HG02943 (cell line): Measurements from ENCODE around the gene EFNA5.

Experiments used
- ATAC-seq: cut with Tn5 transposase; IDR thresholded peaks from one replicate; pipeline ENCODE4 v1.9.1; 2021; ENCODE audit warnings: mild to moderate bottlenecking, low read depth, moderate library complexity; ENCODE audit not compliant: unreplicated experiment

Gene EFNA5

DNA sequence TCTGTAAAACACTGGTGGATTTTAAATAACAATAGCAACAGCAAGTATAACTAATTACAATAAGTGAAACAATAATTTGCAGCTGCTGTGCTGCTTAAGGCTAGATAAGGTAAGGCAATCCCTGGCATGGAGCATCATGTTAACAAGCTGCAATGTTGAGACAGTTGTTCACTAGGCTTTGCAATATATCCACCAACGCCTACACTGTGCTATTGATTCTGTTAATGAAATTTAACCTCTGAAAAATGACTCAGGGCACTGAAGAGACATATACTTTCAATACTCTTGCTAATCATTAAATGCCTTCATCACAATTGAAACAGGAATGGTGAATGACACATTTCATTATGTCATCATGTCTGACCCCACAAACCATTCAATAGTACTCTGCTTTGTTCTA, 255.0 kb downstream of the EFNA5 start:
- no peak for ATAC-seq

DNA sequence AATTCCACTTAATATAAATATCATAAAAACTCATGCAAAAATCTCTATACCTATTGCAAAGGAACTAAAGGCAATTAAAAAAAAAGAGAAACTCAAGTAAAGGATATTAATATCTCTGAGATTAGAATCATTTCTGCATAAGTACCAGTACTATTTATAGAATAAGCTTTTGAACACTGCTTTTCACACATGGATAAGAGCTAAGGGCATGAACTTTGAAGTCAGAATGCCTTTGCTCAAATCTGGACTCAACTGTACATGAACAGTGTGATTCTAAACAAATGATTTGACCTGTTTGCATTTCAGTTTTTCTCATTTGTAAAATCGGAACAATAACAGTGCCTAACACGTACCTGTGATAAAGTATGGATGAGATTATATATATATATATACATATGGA, 255.9 kb downstream of the EFNA5 start:
- ATAC-seq: no peak

DNA sequence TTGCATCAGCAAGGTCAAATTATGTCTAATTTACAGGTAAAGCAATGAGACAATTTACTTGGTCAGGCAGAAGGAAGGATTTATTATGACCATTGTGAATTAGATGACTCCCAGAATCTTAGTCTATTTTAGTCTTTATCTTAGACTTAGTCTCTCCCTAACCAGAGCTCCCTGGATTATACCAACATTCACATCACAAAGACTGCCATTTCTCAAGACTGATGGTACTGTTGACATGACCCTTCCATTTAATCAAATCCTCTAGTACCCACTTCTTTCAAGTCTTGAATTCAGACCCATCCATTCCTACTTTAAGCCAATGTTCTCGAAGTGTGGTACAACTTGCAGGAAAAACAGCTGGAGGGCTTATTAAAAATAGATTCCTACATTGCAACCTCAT, 257.0 kb downstream of the EFNA5 start:
- ATAC-seq: no peak

DNA sequence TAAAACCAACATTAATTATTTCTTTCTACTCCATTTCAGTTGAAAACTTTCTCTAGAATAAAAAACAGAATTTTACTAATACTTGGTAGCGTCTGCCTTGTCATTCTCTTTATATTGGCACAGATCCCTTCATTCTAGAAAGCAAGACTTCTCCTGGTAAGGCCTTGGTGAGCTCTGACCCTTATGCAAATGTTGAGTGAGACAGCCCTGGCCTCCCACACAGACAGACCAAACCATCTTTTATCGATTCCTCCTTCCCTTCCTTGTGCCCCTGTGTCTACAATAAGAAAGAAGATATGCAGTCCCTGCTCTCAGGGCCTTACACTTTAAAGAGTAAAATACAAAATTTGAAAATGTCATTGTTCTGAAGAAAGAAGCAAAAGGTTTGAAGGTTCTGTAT, 262.2 kb downstream of the EFNA5 start:
- no peak for ATAC-seq

DNA sequence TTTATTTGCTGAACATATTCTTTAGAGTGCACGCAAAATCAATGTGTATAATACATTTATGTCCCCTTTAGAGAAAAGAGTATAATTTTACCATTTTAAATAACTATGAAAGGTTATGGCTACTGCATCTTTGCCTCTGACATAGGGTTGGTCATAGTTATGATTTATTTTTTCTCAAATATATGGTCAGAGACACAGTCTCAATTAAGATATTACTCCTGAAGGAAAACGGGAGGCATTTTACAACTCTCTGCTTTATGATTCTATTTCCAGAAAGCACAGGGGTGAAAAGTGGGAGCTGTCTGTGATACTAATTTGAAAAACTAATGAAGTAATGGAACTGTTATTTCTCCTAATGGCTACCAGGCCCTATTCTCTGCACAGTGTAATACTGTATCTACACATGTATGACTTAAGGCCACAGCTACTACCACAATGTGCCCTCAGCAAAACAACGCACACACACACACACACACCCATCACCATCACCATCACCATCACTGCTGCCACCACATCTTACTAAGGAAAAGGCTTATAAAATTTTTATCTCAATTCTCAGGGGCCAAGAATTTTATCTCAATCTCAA, 262.9 kb downstream of the EFNA5 start:
- no peak for ATAC-seq

DNA sequence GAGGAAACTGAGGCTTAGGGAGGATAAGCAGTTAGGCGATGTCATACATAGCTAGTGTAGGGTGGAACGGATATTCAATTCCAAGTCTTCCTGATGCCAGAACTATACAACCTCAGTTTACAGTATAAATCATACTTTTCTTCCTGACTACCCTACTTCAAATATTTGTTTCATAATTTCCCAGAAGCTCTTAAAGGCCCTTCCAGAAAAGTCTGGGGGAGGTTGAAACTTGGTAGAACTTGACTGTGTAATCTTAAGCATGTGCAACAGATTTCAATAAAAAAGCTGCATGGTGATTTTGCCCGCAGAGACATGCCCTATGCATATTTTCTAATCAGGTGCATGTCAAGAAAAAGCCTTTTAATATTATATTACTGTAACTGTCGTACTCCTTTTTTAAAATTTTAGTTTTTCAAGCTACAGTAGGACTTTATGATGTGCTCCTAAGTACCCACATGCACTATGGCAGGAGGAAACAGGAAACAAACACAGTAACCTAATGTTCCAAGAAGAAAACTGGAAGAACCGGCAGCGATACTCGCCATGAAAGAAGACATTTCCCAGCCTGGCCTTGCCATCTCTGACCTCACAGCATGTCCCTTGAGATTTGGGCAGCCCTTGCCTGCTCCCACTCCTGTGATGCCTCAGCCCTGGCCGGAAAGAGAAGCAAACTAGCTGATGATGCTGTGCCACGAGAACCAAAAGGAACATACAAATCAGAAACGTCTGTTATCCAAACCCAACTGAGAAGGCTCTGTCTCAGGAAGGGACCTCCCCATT, 266.0 kb downstream of the EFNA5 start:
- ATAC-seq: no peak

DNA sequence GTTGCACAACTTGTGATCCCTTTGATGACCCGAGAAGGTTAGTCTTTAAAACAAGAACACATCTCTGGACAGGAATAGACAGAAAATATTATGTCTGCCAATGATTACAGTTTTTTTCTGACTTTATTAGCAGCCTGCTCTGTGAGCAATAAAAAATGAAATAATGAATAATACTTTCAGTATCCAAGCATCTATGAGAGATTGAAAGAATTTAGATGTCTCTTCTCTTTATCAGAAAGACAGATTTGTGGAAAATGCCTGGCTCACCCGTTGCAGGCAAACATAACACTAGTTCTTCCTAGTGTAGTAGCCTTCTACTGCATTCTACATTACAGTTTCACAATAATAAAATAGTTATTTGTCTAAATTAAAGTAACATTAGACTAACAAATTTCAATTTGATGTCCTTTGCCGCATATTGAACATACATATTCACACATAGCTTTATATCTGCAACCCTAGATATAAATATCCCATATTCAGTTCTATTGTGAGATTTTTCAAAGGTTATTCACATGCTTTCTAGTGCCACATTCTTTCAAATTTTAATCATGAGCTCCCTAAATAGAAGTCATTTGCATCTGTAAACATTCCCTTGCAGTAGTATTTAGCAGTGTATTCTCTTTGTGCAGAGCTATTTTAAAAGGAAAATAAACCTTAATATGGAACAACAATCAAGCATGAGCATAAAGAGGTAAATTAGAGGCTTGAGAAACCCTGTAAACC, 267.3 kb downstream of the EFNA5 start:
- no peak for ATAC-seq

DNA sequence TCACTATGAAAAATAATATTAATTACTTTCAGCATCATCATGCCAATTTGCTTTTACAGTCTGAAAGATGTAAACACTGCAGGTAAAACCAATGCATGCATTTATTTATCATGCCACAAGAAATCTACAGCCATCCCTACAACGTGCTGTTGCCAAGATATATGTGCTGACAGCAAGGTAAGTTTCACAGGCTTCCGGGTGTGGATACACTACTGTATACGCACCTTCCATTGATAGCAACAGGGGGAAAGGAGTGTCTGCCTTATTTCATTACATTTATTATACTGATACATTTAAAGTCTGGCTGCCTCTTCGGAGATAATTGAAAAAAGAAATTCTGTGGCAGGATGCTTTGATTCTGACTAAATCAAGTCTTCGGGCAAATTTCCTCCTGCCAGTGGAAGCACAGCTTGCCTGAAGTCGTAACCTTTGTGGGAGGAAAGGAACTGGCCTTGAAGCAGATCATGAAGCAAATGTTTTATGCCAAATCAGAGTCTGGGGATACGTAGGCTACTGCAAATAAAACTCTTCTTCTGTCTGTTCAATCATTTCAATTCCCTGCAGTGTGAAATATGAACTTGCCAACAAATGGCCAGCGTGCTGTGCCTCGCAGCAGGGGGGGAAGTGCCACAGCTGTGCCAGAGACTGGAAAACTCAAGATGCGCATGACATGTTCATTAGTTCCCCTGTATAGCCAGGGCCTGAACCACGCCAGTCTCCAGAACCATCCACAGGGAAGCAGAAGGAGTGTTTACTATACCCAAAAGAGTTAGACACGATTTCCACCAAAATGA, 268.1 kb downstream of the EFNA5 start:
- ATAC-seq: no peak

DNA sequence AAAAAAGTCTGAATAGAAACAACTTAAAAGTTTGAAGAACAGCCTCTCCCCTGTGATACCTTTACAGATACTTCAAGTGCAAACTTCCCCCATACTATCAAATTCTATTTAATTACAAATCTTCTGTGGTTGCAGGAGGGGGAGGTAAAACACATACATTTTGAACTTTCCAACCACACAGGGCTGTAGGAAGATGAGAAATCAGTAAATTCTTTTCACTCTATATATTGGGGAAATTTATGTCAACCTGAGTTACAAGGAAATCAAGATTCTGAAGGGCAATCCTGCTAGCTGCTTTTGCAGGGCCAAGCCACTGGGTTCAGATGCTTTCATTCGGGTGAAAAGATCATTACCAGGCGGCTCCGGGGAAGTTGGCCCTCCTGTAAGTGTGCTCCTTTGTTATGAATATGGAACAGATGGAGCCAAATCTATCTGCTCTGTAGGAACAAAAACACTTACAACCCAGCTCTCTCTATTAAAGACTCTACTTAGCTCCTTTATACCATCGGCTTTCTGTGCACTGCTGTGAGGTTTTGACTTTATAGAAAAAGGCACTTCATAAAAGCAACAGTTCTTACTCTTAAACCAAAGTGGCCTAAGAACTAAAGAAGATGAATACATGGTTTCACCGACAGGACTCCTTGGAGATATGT, 269.1 kb downstream of the EFNA5 start:
- ATAC-seq: no peak

DNA sequence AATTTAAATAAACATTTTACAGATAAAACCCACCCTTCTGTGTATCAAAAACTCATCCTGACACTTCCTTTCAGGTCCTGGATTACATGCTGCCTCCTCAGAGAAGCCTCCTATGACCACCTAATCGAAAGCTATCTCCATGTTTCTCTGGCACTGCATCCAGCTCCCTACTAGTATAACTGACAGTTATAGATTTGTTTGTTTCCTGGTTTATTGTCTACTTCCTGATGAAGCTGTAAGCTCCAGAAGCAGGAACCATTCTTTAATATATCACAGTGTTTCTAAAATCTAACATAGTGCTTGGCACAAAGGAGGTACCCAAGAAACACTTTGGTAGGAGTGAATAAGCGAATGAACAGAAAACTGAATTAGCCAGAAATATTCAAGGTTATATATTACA, 270.4 kb downstream of the EFNA5 start:
- no peak for ATAC-seq

DNA sequence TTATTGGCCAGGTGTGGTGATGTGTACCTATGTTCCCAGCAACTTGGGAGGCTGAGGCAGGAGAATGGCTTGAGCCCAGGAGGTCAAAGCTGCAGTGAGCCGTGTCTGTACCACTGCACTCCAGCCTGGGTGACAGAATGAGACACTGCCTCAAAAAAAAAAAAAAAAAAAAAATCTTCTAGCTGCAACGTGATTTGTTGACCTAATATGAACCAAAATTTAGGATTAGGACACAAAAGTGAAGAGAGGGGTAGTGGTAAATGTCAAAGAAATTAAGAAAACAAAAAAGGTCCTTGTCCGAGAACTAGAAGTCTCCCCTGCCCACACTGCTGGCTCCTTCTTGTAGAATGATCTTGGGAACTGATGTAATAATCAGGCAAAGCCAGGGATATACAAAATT, 272.0 kb downstream of the EFNA5 start:
- ATAC-seq: no peak

DNA sequence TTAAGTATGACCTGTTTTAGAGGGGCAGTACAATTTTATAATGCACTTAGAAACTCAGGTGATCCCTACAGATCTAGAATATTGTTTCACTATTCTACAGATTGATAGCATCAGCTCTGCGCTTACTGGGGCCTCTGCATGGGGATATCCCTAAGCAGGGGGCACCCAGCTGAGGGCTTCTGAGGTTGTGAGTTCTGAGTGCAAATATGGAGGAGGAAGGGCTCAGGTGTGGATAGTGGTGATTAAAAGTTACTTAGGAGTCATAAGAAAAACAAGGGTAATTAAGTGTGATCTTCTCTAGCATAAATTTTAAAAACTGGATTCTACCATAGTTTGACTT, 274.4 kb downstream of the EFNA5 start:
- ATAC-seq: peak; percentile 35

DNA sequence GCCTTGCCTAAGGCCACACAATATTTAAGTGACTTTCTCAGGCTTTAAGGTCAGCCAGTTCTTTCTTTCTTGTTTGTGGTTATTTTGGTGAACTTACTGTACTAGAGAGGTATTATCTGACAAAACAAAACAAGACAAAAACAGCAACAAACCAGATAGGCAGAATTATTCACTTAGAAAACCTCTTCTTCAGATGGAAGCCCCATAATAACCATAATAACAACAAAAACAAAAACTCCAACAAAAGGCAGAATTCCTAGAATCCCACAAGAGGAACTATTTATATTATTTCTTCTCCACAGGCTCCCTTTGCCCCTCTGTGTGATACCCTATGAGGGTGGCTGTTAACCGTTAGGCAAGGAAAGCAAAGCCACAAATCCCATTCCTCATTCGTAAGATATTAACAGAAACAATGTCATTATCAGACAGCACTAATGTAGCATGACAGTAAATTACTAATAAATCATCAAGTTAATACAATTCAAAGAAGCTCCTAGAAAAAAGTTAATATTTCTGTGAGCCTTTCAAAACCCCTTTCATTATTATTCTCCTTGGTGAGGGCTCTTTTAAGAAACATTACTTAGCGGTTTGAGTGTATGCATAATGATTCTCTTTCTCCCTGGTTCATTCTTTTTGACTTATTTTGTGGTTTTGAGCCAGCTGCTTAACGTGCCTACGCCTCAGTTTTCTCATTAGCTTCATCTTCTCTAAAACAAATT, 274.9 kb downstream of the EFNA5 start:
- ATAC-seq: peak; percentile 77

DNA sequence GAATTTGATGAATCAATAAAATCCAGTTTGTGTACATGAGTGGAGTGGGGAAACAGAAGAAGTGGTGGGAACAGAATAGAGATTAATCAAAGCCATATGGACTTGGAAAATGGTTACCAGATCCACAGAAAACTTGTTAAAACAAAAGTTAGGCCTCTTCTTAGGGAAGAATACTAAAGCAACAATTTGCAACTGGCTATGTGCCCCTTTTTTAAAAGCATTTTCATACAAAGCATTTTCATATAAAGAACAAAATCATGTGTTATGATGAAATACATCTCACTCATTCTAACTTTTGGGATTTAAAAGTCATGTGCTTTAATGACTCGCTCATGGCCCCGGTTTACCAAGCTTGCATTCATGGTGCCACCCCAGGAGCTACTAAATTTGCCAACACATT, 276.9 kb downstream of the EFNA5 start:
- ATAC-seq: no peak

DNA sequence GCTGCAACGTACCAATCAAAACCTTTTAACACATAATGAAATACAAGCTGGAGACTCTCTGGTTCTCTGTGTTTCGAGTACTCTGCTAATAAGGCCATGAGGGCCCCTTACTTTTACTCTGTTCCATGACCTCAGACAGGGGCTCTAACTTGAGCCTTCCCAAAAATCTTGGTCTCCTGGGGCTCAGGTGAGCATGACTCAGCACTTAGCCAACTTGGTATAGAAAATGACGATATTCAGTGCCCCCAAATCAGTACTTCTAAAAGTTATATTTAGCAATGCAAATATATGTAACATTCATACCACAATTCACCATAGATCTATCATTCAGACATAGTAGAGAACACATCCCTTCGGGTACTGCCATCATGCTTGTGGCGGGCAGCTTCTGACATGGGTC, 278.9 kb downstream of the EFNA5 start:
- no peak for ATAC-seq

DNA sequence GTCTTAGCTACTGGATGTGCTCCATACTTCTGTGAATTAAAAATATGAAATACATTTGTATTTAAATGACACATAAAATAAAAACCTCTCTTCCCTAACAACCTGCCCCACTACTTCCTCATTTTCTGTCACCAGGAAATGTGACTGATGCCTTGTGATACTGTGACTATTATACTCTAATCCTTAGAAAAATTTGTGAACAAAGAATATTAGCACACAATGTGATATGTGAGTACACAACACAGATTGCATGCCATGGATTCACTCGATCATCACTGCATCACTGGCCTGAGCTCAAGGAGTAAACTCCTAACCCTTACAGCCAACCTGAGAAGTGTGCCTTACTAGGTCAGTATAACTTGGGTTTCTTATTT, 281.0 kb downstream of the EFNA5 start:
- peak; percentile 1 for ATAC-seq

DNA sequence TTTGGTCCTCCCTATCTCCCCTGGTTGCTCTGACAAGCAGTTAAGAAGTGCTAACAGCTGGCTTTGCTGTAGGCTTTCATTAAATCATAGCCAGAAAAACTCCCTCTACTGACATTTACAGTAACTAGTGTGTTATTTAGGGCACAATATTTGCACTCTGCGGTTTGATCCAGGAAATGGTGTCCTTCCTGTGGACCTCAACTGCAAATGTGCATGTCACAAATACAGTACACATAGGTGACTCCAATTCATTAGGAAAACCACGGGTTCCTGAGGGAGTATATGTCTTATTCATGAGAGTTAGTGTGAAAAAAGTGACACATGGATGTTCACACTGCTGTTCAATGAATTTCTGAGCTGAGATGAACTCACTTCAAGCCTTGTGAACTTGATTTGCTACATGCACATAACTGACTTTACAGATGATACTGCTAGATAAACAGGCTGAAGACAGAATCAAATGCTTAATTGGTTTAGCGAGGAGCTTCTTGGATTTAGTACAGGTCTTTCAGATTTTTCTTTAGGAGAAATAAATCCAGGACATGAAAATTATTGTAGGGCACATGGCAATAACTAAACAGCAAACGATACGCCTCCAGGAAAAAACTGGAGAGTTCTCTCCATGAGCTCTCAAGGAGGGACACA, 281.5 kb downstream of the EFNA5 start:
- ATAC-seq: peak; percentile 88

DNA sequence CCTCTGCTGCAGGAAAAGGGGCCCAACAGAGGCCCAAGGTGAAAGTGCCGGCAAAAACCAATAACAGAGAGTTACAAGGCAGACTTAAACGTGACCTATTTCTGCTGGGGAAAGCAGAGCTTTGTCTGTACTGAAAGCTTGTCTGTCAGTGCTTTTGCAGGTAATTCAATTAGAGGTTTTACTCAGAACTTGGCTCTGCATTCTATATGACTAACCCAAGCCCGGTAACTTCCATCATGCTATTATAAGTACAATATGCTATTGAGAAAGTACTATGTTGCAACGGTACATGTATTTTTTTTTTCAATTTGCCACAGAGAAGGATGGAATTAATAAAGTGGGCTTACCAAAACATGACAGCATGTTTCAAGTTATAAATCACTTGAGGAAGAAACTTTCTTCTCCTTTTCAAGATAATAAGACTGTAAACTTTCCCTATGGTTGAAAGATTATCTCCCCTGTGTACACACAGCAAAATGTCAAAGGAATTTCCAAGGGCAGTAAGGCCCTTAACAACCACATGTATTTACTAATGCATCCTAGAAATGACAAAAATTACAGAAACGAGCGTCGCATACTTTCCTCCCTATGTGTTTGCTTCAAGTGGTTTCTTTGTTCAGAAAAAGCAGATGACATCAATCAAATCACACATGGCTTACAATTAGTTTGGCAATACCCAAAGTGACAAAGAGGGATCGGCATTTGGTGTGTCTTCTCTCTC, 282.4 kb downstream of the EFNA5 start:
- no peak for ATAC-seq
